GM12878 (cell line): Measurements from ENCODE around the gene NACC1. TPM values are rescaled to one million over a fixed set of nuclear protein-coding genes. Genes with fewer than 3 reads are reported as not detected.

Experiments used
- HCFC1 ChIP-seq: fragments of 150-350 bp; IDR thresholded peaks from 2 replicates; pipeline ENCODE4 v1.6.1; 2014; ENCODE audit warnings: low read length
- MXI1 ChIP-seq: fragments of 150-350 bp; IDR thresholded peaks from 2 replicates; pipeline ENCODE4 v1.6.1; 2011; ENCODE audit warnings: low read depth, mild to moderate bottlenecking, inconsistent platforms, low read length, improper control_type of control experiment
- NFXL1 ChIP-seq: fragments of 450-650 bp; IDR thresholded peaks from 2 replicates; pipeline ENCODE4 v1.6.1; 2017; ENCODE audit warnings: antibody characterized with exemption, mild to moderate bottlenecking, borderline replicate concordance
- POLR2AphosphoS5 ChIP-seq: IDR thresholded peaks from 2 replicates; pipeline ENCODE4 v1.6.1; 2011; ENCODE audit warnings: mild to moderate bottlenecking, low read length, inconsistent platforms
- POU2F2 ChIP-seq: IDR thresholded peaks from 3 replicates; pipeline ENCODE4 v1.6.1; 2011; ENCODE audit warnings: low read depth, mild to moderate bottlenecking, low read length, borderline replicate concordance
- RFX5 ChIP-seq: IDR thresholded peaks from 2 replicates; pipeline ENCODE4 v1.6.1; 2011; ENCODE audit warnings: low read depth, low read length, improper control_type of control experiment
- SMAD5 ChIP-seq: IDR thresholded peaks from 2 replicates; pipeline ENCODE4 v1.6.1; 2016; ENCODE audit warnings: antibody characterized with exemption, low read depth
- ZNF622 ChIP-seq: fragments of 450-650 bp; IDR thresholded peaks from 2 replicates; pipeline ENCODE4 v1.6.1; 2017; ENCODE audit warnings: mild to moderate bottlenecking, inconsistent platforms
- polyA plus RNA-seq, 11 experiments: library from polyadenylated mRNA; depleted of rRNA in 4 of 11; unstranded in 6 of 11; stranded (reverse) in 5 of 11; fragments of >200 nt; fragmentation: Nextera tagmentation in 4 of 11; fragmentation: Illumina TruSeq in 1 of 11; extraction: Ambion mirVana in 4 of 11; extraction: Trizol in 1 of 11; gene quantifications; 1 replicate in 1 of 11; 2 replicates in 10 of 11; pipeline versions ENCODE4 v1.2.1 to v1.2.3, GENCODE V29; 2011 to 2016; ENCODE audit warnings: inconsistent platforms in 2 of 11, missing spikeins in 2 of 11, low read depth in 1 of 11
- total RNA-seq, 4 experiments: library from RNA; depleted of rRNA in 3 of 4; stranded (reverse); fragments of >200 nt in 3 of 4; fragmentation: Illumina TruSeq in 1 of 4; extraction: Trizol in 1 of 4; gene quantifications; 2 replicates each; pipeline versions ENCODE4 v1.2.1 to v1.2.3, GENCODE V29; 2013 to 2021
- TF ChIP-seq, protein P1 (sequence below): fragments of 450-650 bp; IDR thresholded peaks from 2 replicates; pipeline ENCODE4 v1.6.1; 2017; ENCODE audit warnings: mild to moderate bottlenecking, moderate library complexity
- TF ChIP-seq, protein P2 (sequence below): fragments of 450-650 bp; IDR thresholded peaks from 2 replicates; pipeline ENCODE4 v1.6.1; 2014; ENCODE audit warnings: mild to moderate bottlenecking
- TF ChIP-seq, protein P3 (sequence below): IDR thresholded peaks from 2 replicates; pipeline ENCODE4 v1.6.1; 2011; ENCODE audit warnings: low read depth, mild to moderate bottlenecking, low read length, moderate library complexity, borderline replicate concordance; ENCODE audit errors: extremely low read depth

NACC1 gene
- total and polyA plus RNA-seq, 10 of the 15 experiments (the other 5 are each of a cell fraction or from before 2014, with no cell fraction given): 0.18 to 120 (median 19.2) TPM

DNA sequence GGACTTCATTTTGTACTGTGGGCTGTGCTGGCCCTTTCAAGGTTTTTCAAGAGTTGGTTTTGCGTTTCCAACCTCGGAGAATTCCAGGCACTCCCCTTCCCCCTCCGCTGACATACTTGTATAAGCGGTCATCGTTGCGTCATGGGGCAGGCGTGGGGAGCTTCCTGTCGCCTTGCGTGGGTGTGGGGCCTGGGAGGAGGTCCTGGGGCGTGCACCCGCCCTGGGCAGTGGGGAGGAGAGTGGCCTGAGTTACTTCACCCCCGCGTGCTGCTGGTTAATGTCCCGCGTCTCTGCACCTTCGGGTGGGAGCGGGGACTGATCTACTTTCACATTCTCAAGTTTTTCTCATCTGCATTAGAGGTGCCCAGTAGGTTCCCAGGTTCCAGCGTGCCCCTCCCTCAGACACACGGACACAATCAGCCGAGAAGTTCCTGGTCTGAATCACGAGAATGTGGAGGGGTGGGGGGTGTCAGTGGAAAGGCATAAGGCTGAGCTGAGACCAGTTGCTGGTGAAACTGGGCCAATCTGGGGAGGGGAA, 36.2 kb downstream of the NACC1 start (continued):
- TF ChIP-seq POU2F2 (no peak; the same call in 1 of the 3 replicates), RFX5 (no peak), SMAD5 (0 out of 2 replicates have a peak, but pooled peaks have one; percentile 25), ZNF622 (no peak), NFXL1 (no peak), HCFC1 (no peak), MXI1 (peak; percentile 66; the same call in 1 of the 2 replicates), POLR2AphosphoS5 (peak; percentile 66)
- TF ChIP-seq, protein P1, sequence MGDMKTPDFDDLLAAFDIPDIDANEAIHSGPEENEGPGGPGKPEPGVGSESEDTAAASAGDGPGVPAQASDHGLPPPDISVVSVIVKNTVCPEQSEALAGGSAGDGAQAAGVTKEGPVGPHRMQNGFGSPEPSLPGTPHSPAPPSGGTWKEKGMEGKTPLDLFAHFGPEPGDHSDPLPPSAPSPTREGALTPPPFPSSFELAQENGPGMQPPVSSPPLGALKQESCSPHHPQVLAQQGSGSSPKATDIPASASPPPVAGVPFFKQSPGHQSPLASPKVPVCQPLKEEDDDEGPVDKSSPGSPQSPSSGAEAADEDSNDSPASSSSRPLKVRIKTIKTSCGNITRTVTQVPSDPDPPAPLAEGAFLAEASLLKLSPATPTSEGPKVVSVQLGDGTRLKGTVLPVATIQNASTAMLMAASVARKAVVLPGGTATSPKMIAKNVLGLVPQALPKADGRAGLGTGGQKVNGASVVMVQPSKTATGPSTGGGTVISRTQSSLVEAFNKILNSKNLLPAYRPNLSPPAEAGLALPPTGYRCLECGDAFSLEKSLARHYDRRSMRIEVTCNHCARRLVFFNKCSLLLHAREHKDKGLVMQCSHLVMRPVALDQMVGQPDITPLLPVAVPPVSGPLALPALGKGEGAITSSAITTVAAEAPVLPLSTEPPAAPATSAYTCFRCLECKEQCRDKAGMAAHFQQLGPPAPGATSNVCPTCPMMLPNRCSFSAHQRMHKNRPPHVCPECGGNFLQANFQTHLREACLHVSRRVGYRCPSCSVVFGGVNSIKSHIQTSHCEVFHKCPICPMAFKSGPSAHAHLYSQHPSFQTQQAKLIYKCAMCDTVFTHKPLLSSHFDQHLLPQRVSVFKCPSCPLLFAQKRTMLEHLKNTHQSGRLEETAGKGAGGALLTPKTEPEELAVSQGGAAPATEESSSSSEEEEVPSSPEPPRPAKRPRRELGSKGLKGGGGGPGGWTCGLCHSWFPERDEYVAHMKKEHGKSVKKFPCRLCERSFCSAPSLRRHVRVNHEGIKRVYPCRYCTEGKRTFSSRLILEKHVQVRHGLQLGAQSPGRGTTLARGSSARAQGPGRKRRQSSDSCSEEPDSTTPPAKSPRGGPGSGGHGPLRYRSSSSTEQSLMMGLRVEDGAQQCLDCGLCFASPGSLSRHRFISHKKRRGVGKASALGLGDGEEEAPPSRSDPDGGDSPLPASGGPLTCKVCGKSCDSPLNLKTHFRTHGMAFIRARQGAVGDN: peak; percentile 57
- TF ChIP-seq, protein P2, sequence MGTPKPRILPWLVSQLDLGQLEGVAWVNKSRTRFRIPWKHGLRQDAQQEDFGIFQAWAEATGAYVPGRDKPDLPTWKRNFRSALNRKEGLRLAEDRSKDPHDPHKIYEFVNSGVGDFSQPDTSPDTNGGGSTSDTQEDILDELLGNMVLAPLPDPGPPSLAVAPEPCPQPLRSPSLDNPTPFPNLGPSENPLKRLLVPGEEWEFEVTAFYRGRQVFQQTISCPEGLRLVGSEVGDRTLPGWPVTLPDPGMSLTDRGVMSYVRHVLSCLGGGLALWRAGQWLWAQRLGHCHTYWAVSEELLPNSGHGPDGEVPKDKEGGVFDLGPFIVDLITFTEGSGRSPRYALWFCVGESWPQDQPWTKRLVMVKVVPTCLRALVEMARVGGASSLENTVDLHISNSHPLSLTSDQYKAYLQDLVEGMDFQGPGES: no peak
- TF ChIP-seq, protein P3, sequence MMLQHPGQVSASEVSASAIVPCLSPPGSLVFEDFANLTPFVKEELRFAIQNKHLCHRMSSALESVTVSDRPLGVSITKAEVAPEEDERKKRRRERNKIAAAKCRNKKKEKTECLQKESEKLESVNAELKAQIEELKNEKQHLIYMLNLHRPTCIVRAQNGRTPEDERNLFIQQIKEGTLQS: no peak
